Keratinocyte (primary cell): Measurements from ENCODE around the gene RGS1.

ENCODE experiments used
- EZH2 ChIP-seq: IDR thresholded peaks from one replicate; pipeline ENCODE4 v1.6.1; 2012; ENCODE audit warnings: inconsistent platforms, mild to moderate bottlenecking, low read length, moderate library complexity
- TF ChIP-seq, protein P1 (sequence below), 3 experiments: IDR thresholded peaks in 1 of 3; conservative IDR thresholded peaks in 1 of 3; optimal IDR thresholded peaks in 1 of 3; 2 replicates in 2 of 3; 3 replicates in 1 of 3; pipeline versions ENCODE3 to v1.5.1; 2011; ENCODE audit warnings: low read length in 3 of 3, mild to moderate bottlenecking in 3 of 3, moderate library complexity in 2 of 3, control low read depth in 1 of 3, inconsistent platforms in 1 of 3; ENCODE audit not compliant: insufficient read depth in 2 of 3; ENCODE audit errors: extremely low read depth in 1 of 3

DNA sequence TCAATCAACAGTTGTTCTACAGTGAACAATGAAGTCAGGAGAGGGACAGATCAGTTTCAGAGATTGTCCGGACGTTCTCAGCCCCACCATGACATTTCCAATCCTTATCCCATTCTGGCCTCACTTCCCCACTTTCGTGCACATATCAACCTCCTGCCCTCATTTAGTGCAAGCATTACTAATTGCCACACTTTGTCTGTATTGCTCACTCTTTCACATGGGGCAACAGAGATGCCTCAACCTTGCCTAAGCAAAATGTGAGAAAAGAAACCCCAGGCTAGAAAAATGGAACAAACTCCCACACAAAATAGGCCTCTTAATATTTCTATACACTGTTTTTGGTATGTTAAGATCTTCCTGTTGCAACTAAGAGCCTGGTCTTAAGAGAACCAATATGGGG, 8.9 kb upstream of the RGS1 start:
- TF ChIP-seq, protein P1, sequence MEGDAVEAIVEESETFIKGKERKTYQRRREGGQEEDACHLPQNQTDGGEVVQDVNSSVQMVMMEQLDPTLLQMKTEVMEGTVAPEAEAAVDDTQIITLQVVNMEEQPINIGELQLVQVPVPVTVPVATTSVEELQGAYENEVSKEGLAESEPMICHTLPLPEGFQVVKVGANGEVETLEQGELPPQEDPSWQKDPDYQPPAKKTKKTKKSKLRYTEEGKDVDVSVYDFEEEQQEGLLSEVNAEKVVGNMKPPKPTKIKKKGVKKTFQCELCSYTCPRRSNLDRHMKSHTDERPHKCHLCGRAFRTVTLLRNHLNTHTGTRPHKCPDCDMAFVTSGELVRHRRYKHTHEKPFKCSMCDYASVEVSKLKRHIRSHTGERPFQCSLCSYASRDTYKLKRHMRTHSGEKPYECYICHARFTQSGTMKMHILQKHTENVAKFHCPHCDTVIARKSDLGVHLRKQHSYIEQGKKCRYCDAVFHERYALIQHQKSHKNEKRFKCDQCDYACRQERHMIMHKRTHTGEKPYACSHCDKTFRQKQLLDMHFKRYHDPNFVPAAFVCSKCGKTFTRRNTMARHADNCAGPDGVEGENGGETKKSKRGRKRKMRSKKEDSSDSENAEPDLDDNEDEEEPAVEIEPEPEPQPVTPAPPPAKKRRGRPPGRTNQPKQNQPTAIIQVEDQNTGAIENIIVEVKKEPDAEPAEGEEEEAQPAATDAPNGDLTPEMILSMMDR (optimal IDR thresholded peaks at IDR 0.05 in 1 of 3, IDR thresholded peaks at IDR 0.05 in 1 of 3, conservative IDR thresholded peaks at IDR 0.05 in 1 of 3; ENCODE audit: extremely low read depth in 1 of 3, insufficient read depth in 2 of 3, low read length in 3 of 3), result no peak
- no peak for TF ChIP-seq EZH2
